H1 (cell line): Measurements from ENCODE around the gene KIAA1671. TPM values are rescaled to one million over a fixed set of nuclear protein-coding genes. Genes with fewer than 3 reads are reported as not detected.
A peak's percentile ranks its signal among the peaks of the same experiment; 100 is the strongest.

Source experiments
- HDAC6 ChIP-seq: IDR thresholded peaks from one replicate; pipeline ENCODE4 v1.7.1; 2012; ENCODE audit warnings: low read depth, mild to moderate bottlenecking, inconsistent platforms, low read length, moderate library complexity
- POLR2A ChIP-seq, 2 experiments: IDR thresholded peaks; 1 replicate in 1 of 2; 2 replicates in 1 of 2; pipeline ENCODE4 v1.6.1; 2011; ENCODE audit warnings: low read depth in 2 of 2, low read length in 2 of 2, mild to moderate bottlenecking in 2 of 2; ENCODE audit errors: control extremely low read depth in 1 of 2
- SIN3A ChIP-seq, 2 experiments: IDR thresholded peaks in 1 of 2; conservative IDR thresholded peaks in 1 of 2; 2 replicates each; pipeline ENCODE4 v1.6.1; 2011 to 2012; ENCODE audit warnings: low read length in 2 of 2, improper control_type of control experiment in 1 of 2, low read depth in 1 of 2, mild to moderate bottlenecking in 1 of 2
- polyA plus RNA-seq, 7 experiments: library from polyadenylated mRNA; depleted of rRNA in 3 of 7; stranded (reverse) in 5 of 7; unstranded in 2 of 7; fragments of >200 nt in 5 of 7; fragments of 200-250 nt in 2 of 7; gene quantifications; 1 replicate in 5 of 7; 2 replicates in 1 of 7; 4 replicates in 1 of 7; pipeline versions ENCODE4 v1.2.1 to v1.2.3, GENCODE V29; 2011 to 2013; ENCODE audit warnings: missing spikeins in 2 of 7, mixed read lengths in 2 of 7
- total RNA-seq: library from RNA; stranded (reverse); fragmentation: NEBNext Ultra II Directional; extraction: Animal tissue kit (Norgen Biotek cat#: 25700); gene quantifications from 2 replicates; pipeline ENCODE4 v1.2.1, GENCODE V29; 2021
- TF ChIP-seq, protein P1 (sequence below): IDR thresholded peaks from 2 replicates; pipeline ENCODE4 v1.6.1; 2011; ENCODE audit warnings: low read length, improper control_type of control experiment

The KIAA1671 gene
- total and polyA plus RNA-seq, 2 of the 8 experiments (the other 6 are each of a cell fraction or from before 2014, with no cell fraction given): 6.4 to 23.9 TPM

DNA sequence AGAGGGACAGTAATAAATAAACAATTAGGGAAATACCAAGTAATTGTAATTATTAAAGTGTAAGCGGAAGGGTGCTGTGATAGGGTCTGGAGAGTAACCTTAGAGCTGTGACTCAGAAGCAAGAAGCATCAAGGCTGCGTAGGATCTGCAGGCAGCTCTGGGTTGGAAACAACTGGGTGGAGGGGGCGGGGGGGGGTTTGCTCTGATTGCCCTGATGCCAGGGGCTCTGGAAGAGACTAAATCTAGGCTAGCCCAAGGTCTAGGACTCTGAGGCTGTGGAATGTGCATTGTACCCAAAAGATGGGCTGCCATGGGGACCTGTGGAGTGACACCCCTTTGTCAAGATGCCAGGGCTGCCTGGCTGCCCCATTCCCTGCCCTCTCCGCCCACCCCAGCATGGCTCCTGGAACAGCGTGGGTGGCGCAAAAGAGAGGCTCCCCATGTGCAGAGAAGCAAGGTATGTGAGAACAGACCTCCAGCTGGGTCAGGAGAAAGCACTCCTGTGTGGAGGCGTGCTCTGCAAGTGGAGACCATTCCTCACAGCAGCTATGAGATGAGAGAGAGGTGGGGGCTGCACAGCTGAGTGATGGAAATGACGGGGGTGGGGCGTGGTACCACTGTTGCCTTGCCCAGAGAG, 146.0 kb downstream of the KIAA1671 start (continued):
- TF ChIP-seq SIN3A (conservative IDR thresholded peaks at IDR 0.05 in 1 of 2, IDR thresholded peaks at IDR 0.05 in 1 of 2; ENCODE audit: low read depth in 1 of 2, low read length in 2 of 2): peak in 1 of 2 experiments; percentile 52; a peak in 1 of 4 replicates
- TF ChIP-seq POLR2A (IDR thresholded peaks at IDR 0.05; ENCODE audit: control extremely low read depth in 1 of 2, low read depth in 2 of 2, low read length in 2 of 2): no peak
- TF ChIP-seq, protein P1, sequence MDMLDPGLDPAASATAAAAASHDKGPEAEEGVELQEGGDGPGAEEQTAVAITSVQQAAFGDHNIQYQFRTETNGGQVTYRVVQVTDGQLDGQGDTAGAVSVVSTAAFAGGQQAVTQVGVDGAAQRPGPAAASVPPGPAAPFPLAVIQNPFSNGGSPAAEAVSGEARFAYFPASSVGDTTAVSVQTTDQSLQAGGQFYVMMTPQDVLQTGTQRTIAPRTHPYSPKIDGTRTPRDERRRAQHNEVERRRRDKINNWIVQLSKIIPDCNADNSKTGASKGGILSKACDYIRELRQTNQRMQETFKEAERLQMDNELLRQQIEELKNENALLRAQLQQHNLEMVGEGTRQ: no peak
- TF ChIP-seq HDAC6: no peak
